Thyroid gland (tissue), 4 donors: Measurements from ENCODE around the gene WAPL. TPM values are rescaled to one million over a fixed set of nuclear protein-coding genes. Genes with fewer than 3 reads are reported as not detected.

Source experiments
- DNase-seq, 2 donors: peaks; one replicate each; pipeline ENCODE4 v3.0.0-alpha.2; 2019
- H3K27ac ChIP-seq, 3 donors: fragments of 200-600 bp; sonication (generic); 1 replicate in 2 of 3; 2 replicates in 1 of 3; pipeline ENCODE4 v1.5.1; 2016 to 2019; ENCODE audit warnings: mild to moderate bottlenecking in 1 of 3, moderate library complexity in 1 of 3
- H3K27me3 ChIP-seq: fragments of 200-600 bp; sonication (generic); one replicate; pipeline ENCODE4 v1.5.1; 2019
- H3K36me3 ChIP-seq, 2 donors: fragments of 200-600 bp; sonication (generic); one replicate each; pipeline ENCODE4 v1.5.1; 2016 to 2019
- H3K4me1 ChIP-seq, 2 donors: fragments of 200-600 bp; sonication (generic); one replicate each; pipeline ENCODE4 v1.5.1; 2017 to 2019
- H3K4me3 ChIP-seq, 3 donors: fragments of 200-600 bp; sonication (generic); replicated peaks in 1 of 3; 1 replicate in 2 of 3; 2 replicates in 1 of 3; pipeline ENCODE4 v1.5.1; 2016; ENCODE audit warnings: mild to moderate bottlenecking in 1 of 3
- H3K9me3 ChIP-seq: fragments of 200-600 bp; sonication (generic); one replicate; pipeline ENCODE4 v1.5.1; 2017
- CTCF ChIP-seq, 6 experiments: fragments of 200-600 bp in 3 of 6; fragments of 450-650 bp in 3 of 6; sonication (generic) in 3 of 6; IDR thresholded peaks; one replicate each; pipeline ENCODE4 v1.5.1; 2016 to 2019; ENCODE audit warnings: antibody characterized with exemption in 6 of 6, mild to moderate bottlenecking in 2 of 6, inconsistent platforms in 1 of 6, moderate library complexity in 1 of 6
- POLR2A ChIP-seq, 2 donors: fragments of 450-650 bp; IDR thresholded peaks; one replicate each; pipeline ENCODE4 v1.6.1; 2017; ENCODE audit warnings: antibody characterized with exemption in 2 of 2, mild to moderate bottlenecking in 2 of 2, moderate library complexity in 1 of 2
- WGBS, 2 donors: methylation state at CpG; one replicate each; pipeline ENCODE4 v1.1.5; 2017; 5-methylcytosine and 5-hydroxymethylcytosine counted together
- intact Hi-C: fragments of 100-400 bp; cut with DNase I; formaldehyde crosslinking; loops from one replicate; pipeline ENCODE4 v1.15.1; 2023
- total RNA-seq, 4 donors: library from RNA; depleted of rRNA; stranded (reverse); fragments of >200 nt; gene quantifications; one replicate each; pipeline ENCODE4 v1.2.3, GENCODE V29; 2016

The WAPL gene
- total RNA-seq, 4 donors from 2014 or later = 44.2 to 62.1 (median 51.7) TPM

- 88 to 93% methylated on average over 3 of the region's 3 CpGs for whole genome bisulfite sequencing, 2 donors
- no peaks in the 10 kb centered on the region for H3K9me3 ChIP-seq
- no peaks in the 10 kb centered on the region for H3K27me3 ChIP-seq
- TF ChIP-seq CTCF (IDR thresholded peaks at IDR 0.05) = no peak
- no peak for TF ChIP-seq POLR2A (IDR thresholded peaks at IDR 0.05)
- no peak for DNase-seq
- peaks cover 14 to 18% of the 10 kb centered on the region in 2 donors for H3K4me1 ChIP-seq
- H3K27ac ChIP-seq = no peak overlapping the region
- intact Hi-C loops = no loop called here
- peaks cover 11 to 12% of the 10 kb centered on the region in 2 donors for H3K36me3 ChIP-seq
- H3K4me3 ChIP-seq = no peak overlapping the region
Measured at GRCh38 chr10:86497621-86498020, 24.0 kb downstream of the WAPL start.

GRCh38 chr10:86489960-86490612 lies 31.5 kb downstream of the WAPL start:
- no peaks in the 10 kb centered on the region for H3K27me3 ChIP-seq
- no peaks in the 10 kb centered on the region for H3K9me3 ChIP-seq
- no peak overlapping the region for H3K4me3 ChIP-seq
- H3K36me3 ChIP-seq = peaks cover 0 to 4% of the 10 kb centered on the region in 2 donors
- TF ChIP-seq POLR2A (IDR thresholded peaks at IDR 0.05) = no peak
- WGBS, 2 donors = 94 to 97% methylated on average over 8 of the region's 8 CpGs
- DNase-seq = no peak
- intact Hi-C loops = no loop called here
- no peaks in the 10 kb centered on the region for H3K4me1 ChIP-seq
- H3K27ac ChIP-seq = no peak overlapping the region

- no peak overlapping the region for H3K4me3 ChIP-seq
- no peaks in the 10 kb centered on the region for H3K9me3 ChIP-seq
- no peak overlapping the region for H3K27ac ChIP-seq
- H3K27me3 ChIP-seq = no peaks in the 10 kb centered on the region
- H3K36me3 ChIP-seq = peaks cover 0 to 4% of the 10 kb centered on the region in 2 donors
- H3K4me1 ChIP-seq = no peaks in the 10 kb centered on the region
- intact Hi-C loops = no loop called here
- WGBS, 2 donors = 98 to 100% methylated on average over 1 of the region's 1 CpG
- no peak for DNase-seq
- TF ChIP-seq POLR2A (IDR thresholded peaks at IDR 0.05) (no peak), CTCF (IDR thresholded peaks at IDR 0.05) (no peak)
Measured at GRCh38 chr10:86489071-86489810, 32.4 kb downstream of the WAPL start.

GRCh38 chr10:86486856-86487255 lies 34.7 kb downstream of the WAPL start:
- no peak overlapping the region for H3K27ac ChIP-seq

GRCh38 chr10:86483664-86484063 lies 37.9 kb downstream of the WAPL start:
- Histone ChIP-seq H3K27me3 (no peaks in the 10 kb centered on the region), H3K4me3 (no peak overlapping the region), H3K4me1 (peaks cover 0 to 8% of the 10 kb centered on the region in 2 donors), H3K36me3 (peaks cover 0 to 3% of the 10 kb centered on the region in 2 donors), H3K27ac (no peak overlapping the region), H3K9me3 (no peaks in the 10 kb centered on the region)
- no peak for TF ChIP-seq POLR2A (IDR thresholded peaks at IDR 0.05)
- TF ChIP-seq CTCF (IDR thresholded peaks at IDR 0.05) = no peak
- WGBS, 2 donors = 72 to 84% methylated on average over 8 of the region's 8 CpGs
- intact Hi-C loops = no loop called here
- DNase-seq = peak; percentile 46 to 51

More at GRCh38 chr10:86486856-86487255, 34.7 kb downstream of the WAPL start:
- H3K36me3 ChIP-seq = peaks cover 0 to 3% of the 10 kb centered on the region in 2 donors
- 88 to 94% methylated on average over 4 of the region's 4 CpGs for WGBS, 2 donors
- H3K27me3 ChIP-seq = no peaks in the 10 kb centered on the region
- no peaks in the 10 kb centered on the region for H3K4me1 ChIP-seq
- TF ChIP-seq CTCF (IDR thresholded peaks at IDR 0.05) (no peak), POLR2A (IDR thresholded peaks at IDR 0.05) (no peak)
- intact Hi-C loops = no loop called here
- no peaks in the 10 kb centered on the region for H3K9me3 ChIP-seq
- H3K4me3 ChIP-seq = no peak overlapping the region
- DNase-seq = no peak
